GM23248 (cell line): ENCODE measurements around the gene ETV6. TPM values are rescaled to one million over a fixed set of nuclear protein-coding genes. Genes with fewer than 3 reads are reported as not detected.

ENCODE experiments used
- DNase-seq: peaks from one replicate; pipeline ENCODE4 v3.0.0-alpha.2; 2015
- H2AFZ ChIP-seq: fragments of 200-600 bp; sonication (generic); 2 replicates; pipeline ENCODE4 v1.6.1; 2016; ENCODE audit warnings: antibody characterized with exemption
- H3F3A ChIP-seq: fragments of 200-600 bp; sonication (generic); 2 replicates; pipeline ENCODE4 v1.6.1; 2016; ENCODE audit warnings: mild to moderate bottlenecking, antibody characterized with exemption, mixed run types; ENCODE audit not compliant: insufficient read depth
- H3K27ac ChIP-seq: fragments of 200-600 bp; sonication (generic); 2 replicates; pipeline ENCODE4 v1.5.1; 2016; ENCODE audit warnings: mild to moderate bottlenecking
- H3K27me3 ChIP-seq: fragments of 200-600 bp; sonication (generic); replicated peaks from 2 replicates; pipeline ENCODE4 v1.6.1; 2016; ENCODE audit warnings: mild to moderate bottlenecking; ENCODE audit not compliant: insufficient read depth
- H3K36me3 ChIP-seq: fragments of 200-600 bp; sonication (generic); 2 replicates; pipeline ENCODE4 v1.6.1; 2016; ENCODE audit warnings: low read depth, mild to moderate bottlenecking
- H3K4me1 ChIP-seq: fragments of 200-600 bp; sonication (generic); 2 replicates; pipeline ENCODE4 v1.6.1; 2016; ENCODE audit warnings: mild to moderate bottlenecking; ENCODE audit not compliant: insufficient read depth
- H3K4me2 ChIP-seq: fragments of 200-600 bp; sonication (generic); one replicate; pipeline ENCODE4 v1.6.1; 2016; ENCODE audit warnings: mild to moderate bottlenecking; ENCODE audit not compliant: unreplicated experiment
- H3K4me3 ChIP-seq: fragments of 200-600 bp; sonication (generic); 2 replicates; pipeline ENCODE4 v1.5.1; 2016; ENCODE audit warnings: mild to moderate bottlenecking
- H3K79me2 ChIP-seq: fragments of 200-600 bp; sonication (generic); 2 replicates; pipeline ENCODE4 v1.6.1; 2016; ENCODE audit warnings: mild to moderate bottlenecking; ENCODE audit not compliant: insufficient read depth
- H3K9ac ChIP-seq: fragments of 200-600 bp; sonication (generic); 2 replicates; pipeline ENCODE4 v1.6.1; 2016; ENCODE audit warnings: mild to moderate bottlenecking
- H3K9me2 ChIP-seq: fragments of 200-600 bp; sonication (generic); 2 replicates; pipeline ENCODE4 v1.6.1; 2016; ENCODE audit warnings: mixed run types, mild to moderate bottlenecking, moderate library complexity; ENCODE audit not compliant: insufficient read depth
- H3K9me3 ChIP-seq: fragments of 200-600 bp; sonication (generic); one replicate; pipeline ENCODE4 v1.6.1; 2017; ENCODE audit warnings: low read depth
- H4K20me1 ChIP-seq: fragments of 200-600 bp; sonication (generic); 2 replicates; pipeline ENCODE4 v1.6.0; 2016; ENCODE audit not compliant: insufficient read depth
- EZH2 ChIP-seq: fragments of 200-600 bp; sonication (generic); IDR thresholded peaks from 2 replicates; pipeline ENCODE4 v1.6.1; 2018; ENCODE audit warnings: antibody characterized with exemption, mild to moderate bottlenecking; ENCODE audit not compliant: insufficient read depth, poor library complexity, severe bottlenecking
- EZH2phosphoT487 ChIP-seq: fragments of 200-600 bp; sonication (generic); IDR thresholded peaks from 2 replicates; pipeline ENCODE4 v1.6.1; 2018; ENCODE audit warnings: antibody characterized with exemption, moderate library complexity, mild to moderate bottlenecking, low read depth; ENCODE audit not compliant: insufficient read depth
- WGBS, 2 experiments: methylation state at CpG; one replicate each; pipeline ENCODE4 v1.1.6; 2015 to 2017; ENCODE audit warnings: low lambda C conversion rate in 2 of 2, low coverage in 1 of 2; ENCODE audit errors: missing lambda C conversion rate in 2 of 2; 5-methylcytosine and 5-hydroxymethylcytosine counted together
- in situ Hi-C: fragments of 300-500 bp; cut with MboI; formaldehyde crosslinking; loops from 2 replicates; pipeline ENCODE4 v1.15.0; 2020
- polyA plus RNA-seq: library from polyadenylated mRNA; unstranded; fragments of >200 nt; fragmentation: Nextera tagmentation; extraction: Ambion mirVana; gene quantifications from 2 replicates; pipeline ENCODE4 v1.2.1, GENCODE V29; 2016
- total RNA-seq: library from RNA; depleted of rRNA; stranded (reverse); fragments of >200 nt; shearing (Covaris generic); gene quantifications from 2 replicates; pipeline ENCODE4 v1.2.3, GENCODE V29; 2014

The ETV6 gene
- total and polyA plus RNA-seq, 2 experiments from 2014 or later = 2.5 to 10.4 TPM

GRCh38 chr12:11661491-11662089 lies 12.1 kb downstream of the ETV6 start:
- no peak overlapping the region for H3K4me3 ChIP-seq
- peaks cover 23% of the 10 kb centered on the region for H3K4me1 ChIP-seq
- H3K9me3 ChIP-seq = no peaks in the 10 kb centered on the region
- no peak overlapping the region for H3K9ac ChIP-seq
- in situ Hi-C loops = no loop called here
- H3K9me2 ChIP-seq = no peaks in the 10 kb centered on the region
- no peak overlapping the region for H2AFZ ChIP-seq
- TF ChIP-seq EZH2 (no peak), EZH2phosphoT487 (no peak)
- H3F3A ChIP-seq = peaks cover 24% of the 10 kb centered on the region
- no peaks in the 10 kb centered on the region for H4K20me1 ChIP-seq
- H3K79me2 ChIP-seq = peaks cover 96% of the 10 kb centered on the region
- H3K27me3 ChIP-seq = no peaks in the 10 kb centered on the region
- no peak overlapping the region for H3K4me2 ChIP-seq
- no peak overlapping the region for H3K27ac ChIP-seq
- 90 to 93% methylated on average over 8 of the region's 8 CpGs for WGBS, 2 experiments
- DNase-seq = no peak
- H3K36me3 ChIP-seq = no peaks in the 10 kb centered on the region

DNA sequence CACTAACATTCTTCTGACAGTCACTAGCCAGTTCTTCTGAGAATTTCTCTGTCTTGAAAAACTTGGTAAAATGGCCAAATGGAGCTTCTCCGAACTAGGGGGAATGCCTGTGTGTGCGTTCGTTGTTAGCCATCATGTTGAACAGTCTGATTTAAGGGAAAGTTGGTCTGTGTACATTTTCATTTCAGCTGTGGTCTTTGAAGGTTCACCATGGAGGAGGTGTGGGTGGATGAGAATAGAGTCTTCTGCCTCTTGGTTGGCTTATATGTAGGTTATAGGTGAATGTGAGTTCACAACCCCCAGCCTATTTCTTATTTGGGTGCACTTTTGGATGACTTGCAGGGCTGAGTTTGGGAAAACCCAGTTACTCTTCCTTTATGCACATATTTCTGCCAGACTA lies 12.9 kb downstream of the ETV6 start:
- H3K4me2 ChIP-seq = no peak overlapping the region
- H3K4me1 ChIP-seq = peaks cover 21% of the 10 kb centered on the region
- no peak for DNase-seq
- no peaks in the 10 kb centered on the region for H3K9me3 ChIP-seq
- H3K9ac ChIP-seq = no peak overlapping the region
- H3F3A ChIP-seq = peaks cover 24% of the 10 kb centered on the region
- no peaks in the 10 kb centered on the region for H4K20me1 ChIP-seq
- no peak overlapping the region for H3K27ac ChIP-seq
- H2AFZ ChIP-seq = no peak overlapping the region
- WGBS, 2 experiments = 87 to 88% methylated on average over 3 of the region's 3 CpGs
- H3K79me2 ChIP-seq = peaks cover 96% of the 10 kb centered on the region
- no peaks in the 10 kb centered on the region for H3K9me2 ChIP-seq
- in situ Hi-C loops = no loop called here
- TF ChIP-seq EZH2 = no peak
- TF ChIP-seq EZH2phosphoT487 = no peak
- H3K4me3 ChIP-seq = no peak overlapping the region
- H3K27me3 ChIP-seq = no peaks in the 10 kb centered on the region
- no peaks in the 10 kb centered on the region for H3K36me3 ChIP-seq

DNA sequence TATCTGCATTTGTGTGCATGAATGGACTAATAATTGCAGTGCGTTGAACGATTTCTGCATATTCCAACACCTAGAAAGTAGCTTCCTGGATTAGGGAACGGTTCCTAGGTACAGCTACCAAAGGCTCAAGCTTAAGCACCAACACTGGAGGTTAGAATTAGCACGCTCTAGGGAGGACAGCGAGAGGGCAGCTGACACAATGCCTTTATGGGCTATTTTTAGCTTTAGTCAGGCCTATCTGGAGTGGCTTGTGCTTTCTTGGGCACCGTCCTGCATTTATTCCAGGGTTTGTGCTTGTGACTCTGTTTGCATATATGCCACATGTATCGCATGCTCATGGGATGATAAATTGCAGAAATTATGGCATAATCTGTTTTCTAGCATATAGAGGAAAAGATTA lies 13.7 kb downstream of the ETV6 start:
- in situ Hi-C loops = no loop called here
- no peaks in the 10 kb centered on the region for H3K9me3 ChIP-seq
- no peak overlapping the region for H3K27ac ChIP-seq
- no peaks in the 10 kb centered on the region for H4K20me1 ChIP-seq
- H2AFZ ChIP-seq = no peak overlapping the region
- H3K4me1 ChIP-seq = peaks cover 15% of the 10 kb centered on the region
- DNase-seq = no peak
- H3K27me3 ChIP-seq = no peaks in the 10 kb centered on the region
- H3K9ac ChIP-seq = no peak overlapping the region
- peaks cover 19% of the 10 kb centered on the region for H3F3A ChIP-seq
- WGBS, 2 experiments = 98% methylated on average over 7 of the region's 7 CpGs
- peaks cover 96% of the 10 kb centered on the region for H3K79me2 ChIP-seq
- H3K4me3 ChIP-seq = no peak overlapping the region
- H3K4me2 ChIP-seq = no peak overlapping the region
- TF ChIP-seq EZH2 (no peak), EZH2phosphoT487 (no peak)
- no peaks in the 10 kb centered on the region for H3K36me3 ChIP-seq
- H3K9me2 ChIP-seq = no peaks in the 10 kb centered on the region

DNA sequence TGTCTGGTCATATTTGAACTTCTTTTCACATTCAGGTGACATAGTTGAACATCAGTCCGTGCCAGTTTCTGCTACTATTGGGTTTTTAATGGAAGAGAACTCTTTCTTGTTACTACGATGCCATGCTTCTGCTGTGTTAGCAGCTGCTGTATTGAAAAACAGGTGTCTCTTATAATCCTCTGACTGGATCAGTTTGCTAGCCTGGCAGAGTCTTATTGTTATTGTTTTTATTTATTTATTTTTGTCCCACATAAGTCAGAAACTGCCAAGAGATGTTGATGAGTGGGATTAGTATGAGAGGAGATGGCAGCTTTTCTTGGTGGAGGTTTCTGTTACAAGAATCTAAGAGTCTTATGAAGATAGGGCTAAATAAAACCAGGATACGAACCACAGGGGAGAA lies 14.6 kb downstream of the ETV6 start:
- Histone ChIP-seq H3K4me1 (peaks cover 5% of the 10 kb centered on the region), H3F3A (peaks cover 9% of the 10 kb centered on the region), H3K4me2 (no peak overlapping the region), H3K27ac (no peak overlapping the region), H3K79me2 (peaks cover 100% of the 10 kb centered on the region), H4K20me1 (no peaks in the 10 kb centered on the region), H3K9me3 (no peaks in the 10 kb centered on the region), H3K9ac (no peak overlapping the region), H3K36me3 (no peaks in the 10 kb centered on the region), H3K27me3 (no peaks in the 10 kb centered on the region), H3K9me2 (no peaks in the 10 kb centered on the region), H2AFZ (no peak overlapping the region), H3K4me3 (no peak overlapping the region)
- no peak for DNase-seq
- in situ Hi-C loops = no loop called here
- TF ChIP-seq EZH2phosphoT487 (no peak), EZH2 (no peak)
- 98 to 99% methylated on average over 3 of the region's 3 CpGs for WGBS, 2 experiments
